ENCODE measurements around the gene UBQLN3.
A peak's percentile ranks its signal among the peaks of the same experiment; 100 is the strongest.

UBQLN3 gene

DNA sequence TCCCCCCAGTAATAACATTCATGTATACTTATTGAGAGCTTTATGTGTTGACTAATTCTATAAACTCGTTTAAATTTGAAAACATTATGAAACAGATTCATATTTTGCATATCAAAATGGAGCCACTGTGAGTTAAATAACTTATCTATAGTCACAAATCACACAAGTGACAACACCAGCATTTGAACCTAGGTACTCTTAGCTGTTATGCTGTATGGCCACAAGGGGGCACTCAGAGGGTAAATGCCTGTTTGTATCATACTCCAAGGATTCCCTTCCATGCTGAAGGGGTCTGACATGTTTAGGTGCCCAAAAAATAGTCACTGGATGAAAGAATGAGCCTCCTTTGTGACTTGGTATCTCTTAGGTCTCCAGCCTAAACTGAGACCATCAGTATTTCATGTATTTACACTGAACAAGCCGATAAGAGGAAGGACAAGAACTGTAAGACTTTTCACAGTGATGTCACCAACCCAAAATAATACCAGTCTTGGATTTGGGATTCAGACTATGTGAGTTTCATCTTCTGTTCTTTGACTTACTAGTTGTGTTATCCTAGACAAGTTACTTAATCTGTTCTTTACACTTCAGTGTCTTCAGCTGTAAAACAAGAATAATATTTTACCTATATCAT is 33.5 kb downstream of the UBQLN3 start:
- POLR2A ChIA-PET: no interaction called here

DNA sequence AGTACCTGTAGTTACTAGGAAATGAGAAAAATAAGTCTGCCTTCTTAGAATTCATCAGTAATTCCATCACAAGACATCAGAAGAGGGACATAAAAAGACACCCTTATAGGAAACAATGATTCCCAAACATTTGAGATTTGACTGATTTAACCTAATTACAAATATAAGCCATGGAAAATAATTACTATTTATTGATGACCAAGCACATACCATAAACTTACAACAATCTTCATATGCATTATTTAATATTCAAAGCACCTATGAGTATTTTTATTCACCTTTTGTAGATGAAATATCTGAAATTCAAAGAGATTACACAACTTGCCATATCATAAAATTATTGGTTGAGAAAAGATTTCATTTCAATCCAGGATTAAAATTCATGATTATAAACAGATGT is 35.8 kb downstream of the UBQLN3 start:
- no peak overlapping the region for H3K27ac ChIP-seq (ENCODE audit: extremely low read depth, low read depth, low read length)
- POLR2A ChIA-PET: no interaction called here
- H3K9me3 ChIP-seq (ENCODE audit: control insufficient read depth, insufficient read depth, low read depth, low read length): no peaks in the 10 kb centered on the region
- no peak overlapping the region for H3K4me3 ChIP-seq (ENCODE audit: low read depth, low read length)
- CTCF ChIA-PET: no interaction called here
- H3K4me1 ChIP-seq (ENCODE audit: control insufficient read depth, insufficient read depth, low read length): no peaks in the 10 kb centered on the region
- H3K36me3 ChIP-seq (ENCODE audit: control insufficient read depth in 2 of 2, insufficient read depth in 1 of 2, low read length in 2 of 2): no peaks in the 10 kb centered on the region
- TF ChIP-seq, protein P1, sequence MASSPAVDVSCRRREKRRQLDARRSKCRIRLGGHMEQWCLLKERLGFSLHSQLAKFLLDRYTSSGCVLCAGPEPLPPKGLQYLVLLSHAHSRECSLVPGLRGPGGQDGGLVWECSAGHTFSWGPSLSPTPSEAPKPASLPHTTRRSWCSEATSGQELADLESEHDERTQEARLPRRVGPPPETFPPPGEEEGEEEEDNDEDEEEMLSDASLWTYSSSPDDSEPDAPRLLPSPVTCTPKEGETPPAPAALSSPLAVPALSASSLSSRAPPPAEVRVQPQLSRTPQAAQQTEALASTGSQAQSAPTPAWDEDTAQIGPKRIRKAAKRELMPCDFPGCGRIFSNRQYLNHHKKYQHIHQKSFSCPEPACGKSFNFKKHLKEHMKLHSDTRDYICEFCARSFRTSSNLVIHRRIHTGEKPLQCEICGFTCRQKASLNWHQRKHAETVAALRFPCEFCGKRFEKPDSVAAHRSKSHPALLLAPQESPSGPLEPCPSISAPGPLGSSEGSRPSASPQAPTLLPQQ (tag by site-specific recombination; IDR thresholded peaks at IDR 0.05): no peak
- TF ChIP-seq, protein P2, sequence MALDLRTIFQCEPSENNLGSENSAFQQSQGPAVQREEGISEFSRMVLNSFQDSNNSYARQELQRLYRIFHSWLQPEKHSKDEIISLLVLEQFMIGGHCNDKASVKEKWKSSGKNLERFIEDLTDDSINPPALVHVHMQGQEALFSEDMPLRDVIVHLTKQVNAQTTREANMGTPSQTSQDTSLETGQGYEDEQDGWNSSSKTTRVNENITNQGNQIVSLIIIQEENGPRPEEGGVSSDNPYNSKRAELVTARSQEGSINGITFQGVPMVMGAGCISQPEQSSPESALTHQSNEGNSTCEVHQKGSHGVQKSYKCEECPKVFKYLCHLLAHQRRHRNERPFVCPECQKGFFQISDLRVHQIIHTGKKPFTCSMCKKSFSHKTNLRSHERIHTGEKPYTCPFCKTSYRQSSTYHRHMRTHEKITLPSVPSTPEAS (tag by site-specific recombination; IDR thresholded peaks at IDR 0.05): no peak
- TF ChIP-seq ZNF555 (tag by site-specific recombination; conservative IDR thresholded peaks at IDR 0.05) (no peak), ZNF221 (tag by site-specific recombination; IDR thresholded peaks at IDR 0.05; ENCODE audit: borderline replicate concordance) (no peak), ZNF600 (tag by site-specific recombination; IDR thresholded peaks at IDR 0.05) (no peak), ZNF211 (tag by site-specific recombination; IDR thresholded peaks at IDR 0.05; ENCODE audit: low read depth) (no peak), ZNF558 (tag by site-specific recombination; IDR thresholded peaks at IDR 0.05) (no peak), ZNF626 (tag by site-specific recombination; IDR thresholded peaks at IDR 0.05) (no peak), ZNF133 (tag by site-specific recombination; IDR thresholded peaks at IDR 0.05) (no peak), SALL2 (tag by site-specific recombination; IDR thresholded peaks at IDR 0.05; ENCODE audit: borderline replicate concordance) (no peak), ZNF776 (tag by site-specific recombination; IDR thresholded peaks at IDR 0.05; ENCODE audit: borderline replicate concordance) (no peak), ZNF302 (tag by site-specific recombination; IDR thresholded peaks at IDR 0.05; ENCODE audit: low read depth) (no peak), ZNF341 (tag by site-specific recombination; IDR thresholded peaks at IDR 0.05; ENCODE audit: low read depth) (no peak), ZNF433 (tag by site-specific recombination; IDR thresholded peaks at IDR 0.05; ENCODE audit: low read depth) (no peak), ZNF629 (tag by site-specific recombination; IDR thresholded peaks at IDR 0.05) (no peak)
- TF ChIP-seq, protein P3, sequence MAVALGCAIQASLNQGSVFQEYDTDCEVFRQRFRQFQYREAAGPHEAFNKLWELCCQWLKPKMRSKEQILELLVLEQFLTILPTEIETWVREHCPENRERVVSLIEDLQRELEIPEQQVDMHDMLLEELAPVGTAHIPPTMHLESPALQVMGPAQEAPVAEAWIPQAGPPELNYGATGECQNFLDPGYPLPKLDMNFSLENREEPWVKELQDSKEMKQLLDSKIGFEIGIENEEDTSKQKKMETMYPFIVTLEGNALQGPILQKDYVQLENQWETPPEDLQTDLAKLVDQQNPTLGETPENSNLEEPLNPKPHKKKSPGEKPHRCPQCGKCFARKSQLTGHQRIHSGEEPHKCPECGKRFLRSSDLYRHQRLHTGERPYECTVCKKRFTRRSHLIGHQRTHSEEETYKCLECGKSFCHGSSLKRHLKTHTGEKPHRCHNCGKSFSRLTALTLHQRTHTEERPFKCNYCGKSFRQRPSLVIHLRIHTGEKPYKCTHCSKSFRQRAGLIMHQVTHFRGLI (tag by site-specific recombination; IDR thresholded peaks at IDR 0.05): no peak
- TF ChIP-seq, protein P4, sequence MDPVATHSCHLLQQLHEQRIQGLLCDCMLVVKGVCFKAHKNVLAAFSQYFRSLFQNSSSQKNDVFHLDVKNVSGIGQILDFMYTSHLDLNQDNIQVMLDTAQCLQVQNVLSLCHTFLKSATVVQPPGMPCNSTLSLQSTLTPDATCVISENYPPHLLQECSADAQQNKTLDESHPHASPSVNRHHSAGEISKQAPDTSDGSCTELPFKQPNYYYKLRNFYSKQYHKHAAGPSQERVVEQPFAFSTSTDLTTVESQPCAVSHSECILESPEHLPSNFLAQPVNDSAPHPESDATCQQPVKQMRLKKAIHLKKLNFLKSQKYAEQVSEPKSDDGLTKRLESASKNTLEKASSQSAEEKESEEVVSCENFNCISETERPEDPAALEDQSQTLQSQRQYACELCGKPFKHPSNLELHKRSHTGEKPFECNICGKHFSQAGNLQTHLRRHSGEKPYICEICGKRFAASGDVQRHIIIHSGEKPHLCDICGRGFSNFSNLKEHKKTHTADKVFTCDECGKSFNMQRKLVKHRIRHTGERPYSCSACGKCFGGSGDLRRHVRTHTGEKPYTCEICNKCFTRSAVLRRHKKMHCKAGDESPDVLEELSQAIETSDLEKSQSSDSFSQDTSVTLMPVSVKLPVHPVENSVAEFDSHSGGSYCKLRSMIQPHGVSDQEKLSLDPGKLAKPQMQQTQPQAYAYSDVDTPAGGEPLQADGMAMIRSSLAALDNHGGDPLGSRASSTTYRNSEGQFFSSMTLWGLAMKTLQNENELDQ (tag by site-specific recombination; IDR thresholded peaks at IDR 0.05; ENCODE audit: low read depth): no peak
- TF ChIP-seq, protein P5, sequence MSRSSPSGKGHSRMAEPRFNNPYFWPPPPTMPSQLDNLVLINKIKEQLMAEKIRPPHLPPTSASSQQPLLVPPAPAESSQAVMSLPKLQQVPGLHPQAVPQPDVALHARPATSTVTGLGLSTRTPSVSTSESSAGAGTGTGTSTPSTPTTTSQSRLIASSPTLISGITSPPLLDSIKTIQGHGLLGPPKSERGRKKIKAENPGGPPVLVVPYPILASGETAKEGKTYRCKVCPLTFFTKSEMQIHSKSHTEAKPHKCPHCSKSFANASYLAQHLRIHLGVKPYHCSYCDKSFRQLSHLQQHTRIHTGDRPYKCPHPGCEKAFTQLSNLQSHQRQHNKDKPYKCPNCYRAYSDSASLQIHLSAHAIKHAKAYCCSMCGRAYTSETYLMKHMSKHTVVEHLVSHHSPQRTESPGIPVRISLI (tag by site-specific recombination; IDR thresholded peaks at IDR 0.05): no peak
- TF ChIP-seq, protein P6, sequence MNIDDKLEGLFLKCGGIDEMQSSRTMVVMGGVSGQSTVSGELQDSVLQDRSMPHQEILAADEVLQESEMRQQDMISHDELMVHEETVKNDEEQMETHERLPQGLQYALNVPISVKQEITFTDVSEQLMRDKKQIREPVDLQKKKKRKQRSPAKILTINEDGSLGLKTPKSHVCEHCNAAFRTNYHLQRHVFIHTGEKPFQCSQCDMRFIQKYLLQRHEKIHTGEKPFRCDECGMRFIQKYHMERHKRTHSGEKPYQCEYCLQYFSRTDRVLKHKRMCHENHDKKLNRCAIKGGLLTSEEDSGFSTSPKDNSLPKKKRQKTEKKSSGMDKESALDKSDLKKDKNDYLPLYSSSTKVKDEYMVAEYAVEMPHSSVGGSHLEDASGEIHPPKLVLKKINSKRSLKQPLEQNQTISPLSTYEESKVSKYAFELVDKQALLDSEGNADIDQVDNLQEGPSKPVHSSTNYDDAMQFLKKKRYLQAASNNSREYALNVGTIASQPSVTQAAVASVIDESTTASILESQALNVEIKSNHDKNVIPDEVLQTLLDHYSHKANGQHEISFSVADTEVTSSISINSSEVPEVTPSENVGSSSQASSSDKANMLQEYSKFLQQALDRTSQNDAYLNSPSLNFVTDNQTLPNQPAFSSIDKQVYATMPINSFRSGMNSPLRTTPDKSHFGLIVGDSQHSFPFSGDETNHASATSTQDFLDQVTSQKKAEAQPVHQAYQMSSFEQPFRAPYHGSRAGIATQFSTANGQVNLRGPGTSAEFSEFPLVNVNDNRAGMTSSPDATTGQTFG (tag by site-specific recombination; IDR thresholded peaks at IDR 0.05; ENCODE audit: borderline replicate concordance): no peak

More for the DNA sequence above, 33.5 kb downstream of the UBQLN3 start:
- CTCF ChIA-PET: interaction anchor here (0.6 to 2.6 kb wide), 26 partner anchors 9 to 875 kb away, joined by 3 to 10 read pairs (median 4); no protein-coding TSS in a partner anchor
- Histone ChIP-seq H3K36me3 (ENCODE audit: control insufficient read depth in 2 of 2, insufficient read depth in 1 of 2, low read length in 2 of 2) (no peaks in the 10 kb centered on the region), H3K9me3 (ENCODE audit: control insufficient read depth, insufficient read depth, low read depth, low read length) (no peaks in the 10 kb centered on the region), H3K4me3 (ENCODE audit: low read depth, low read length) (no peak overlapping the region), H3K27ac (ENCODE audit: extremely low read depth, low read depth, low read length) (no peak overlapping the region), H3K4me1 (ENCODE audit: control insufficient read depth, insufficient read depth, low read length) (no peaks in the 10 kb centered on the region)
- no peak for TF ChIP-seq REPIN1 (tag by site-specific recombination; IDR thresholded peaks at IDR 0.05; ENCODE audit: low read depth)
- TF ChIP-seq ZNF654 (tag by site-specific recombination; IDR thresholded peaks at IDR 0.05; ENCODE audit: low read depth): peak; percentile 21; the same call in 1 of the 2 replicates

Measured in HEK293 (cell line).